HepG2 (cell line): ENCODE results near the gene RASSF7. TPM values are rescaled to one million over a fixed set of nuclear protein-coding genes. Genes with fewer than 3 reads are reported as not detected.

ENCODE experiments used
- CBX5 ChIP-seq: sonication (generic); formaldehyde crosslinking; IDR thresholded peaks from 2 replicates; pipeline ENCODE4 v1.4.0; 2020; ENCODE audit warnings: missing genetic modification reagents, borderline replicate concordance
- CEBPG ChIP-seq: IDR thresholded peaks from 2 replicates; pipeline ENCODE4 v1.6.1; 2016
- GABPB1 ChIP-seq: IDR thresholded peaks from 2 replicates; pipeline ENCODE4 v1.6.1; 2016; ENCODE audit warnings: mild to moderate bottlenecking, missing genetic modification reagents, moderate library complexity, missing compliant biosample characterization
- HNRNPL ChIP-seq: fragments of 200-400 bp; formaldehyde crosslinking; IDR thresholded peaks from 2 replicates; pipeline ENCODE4 v1.6.1; 2017; ENCODE audit warnings: mild to moderate bottlenecking, low read depth, low read length
- LBX2 ChIP-seq: sonication (generic); formaldehyde crosslinking; IDR thresholded peaks from 2 replicates; pipeline ENCODE4 v1.5.0; 2020; ENCODE audit warnings: missing genetic modification reagents, mild to moderate bottlenecking, borderline replicate concordance
- MXD3 ChIP-seq: IDR thresholded peaks from 2 replicates; pipeline ENCODE4 v1.6.1; 2016; ENCODE audit warnings: mild to moderate bottlenecking, missing biosample characterization, missing genetic modification reagents
- POGZ ChIP-seq: sonication (generic); formaldehyde crosslinking; IDR thresholded peaks from 2 replicates; pipeline ENCODE4 v1.4.0; 2020; ENCODE audit warnings: mild to moderate bottlenecking, missing genetic modification reagents
- SKIL ChIP-seq: sonication (generic); formaldehyde crosslinking; IDR thresholded peaks from 2 replicates; pipeline ENCODE4 v1.8.0; 2022; ENCODE audit warnings: missing genetic modification reagents, mild to moderate bottlenecking, moderate library complexity, borderline replicate concordance
- SP1 ChIP-seq, 2 experiments: fragments of 450-650 bp in 1 of 2; sonication (generic) in 1 of 2; formaldehyde crosslinking in 1 of 2; IDR thresholded peaks; 2 replicates each; pipeline versions ENCODE4 v1.4.0 to v1.6.1; 2016 to 2020; ENCODE audit warnings: missing genetic modification reagents in 1 of 2
- SP4 ChIP-seq: sonication (generic); formaldehyde crosslinking; IDR thresholded peaks from 2 replicates; pipeline ENCODE4 v1.8.1; 2023; ENCODE audit warnings: mild to moderate bottlenecking, missing genetic modification reagents
- SP5 ChIP-seq: IDR thresholded peaks from 2 replicates; pipeline ENCODE4 v1.6.1; 2016; ENCODE audit warnings: low read depth, borderline replicate concordance
- SRSF4 ChIP-seq: fragments of 200-400 bp; formaldehyde crosslinking; IDR thresholded peaks from one replicate; pipeline ENCODE4 v1.6.1; 2018; ENCODE audit warnings: mild to moderate bottlenecking, low read depth, low read length, moderate library complexity; ENCODE audit not compliant: poor library complexity, severe bottlenecking
- ZFY ChIP-seq: sonication (generic); formaldehyde crosslinking; IDR thresholded peaks from 2 replicates; pipeline ENCODE4 v1.4.0; 2020; ENCODE audit warnings: missing genetic modification reagents
- ZIK1 ChIP-seq: sonication (generic); formaldehyde crosslinking; IDR thresholded peaks from 2 replicates; pipeline ENCODE4 v1.5.0; 2020; ENCODE audit warnings: mild to moderate bottlenecking, low read depth, missing genetic modification reagents, borderline replicate concordance
- ZNF3 ChIP-seq: IDR thresholded peaks from 2 replicates; pipeline ENCODE4 v1.7.0; 2017; ENCODE audit warnings: inconsistent platforms
- ZNF44 ChIP-seq: sonication (generic); formaldehyde crosslinking; IDR thresholded peaks from 2 replicates; pipeline ENCODE4 v1.5.1; 2020; ENCODE audit warnings: mild to moderate bottlenecking, missing genetic modification reagents
- ZNF550 ChIP-seq: sonication (generic); formaldehyde crosslinking; IDR thresholded peaks from 2 replicates; pipeline ENCODE4 v1.4.0; 2020; ENCODE audit warnings: mild to moderate bottlenecking, missing genetic modification reagents, borderline replicate concordance
- ZNF749 ChIP-seq: sonication (generic); formaldehyde crosslinking; IDR thresholded peaks from 2 replicates; pipeline ENCODE4 v1.8.0; 2022; ENCODE audit warnings: mild to moderate bottlenecking, missing genetic modification reagents, moderate library complexity, borderline replicate concordance
- ZNF75D ChIP-seq: sonication (generic); formaldehyde crosslinking; IDR thresholded peaks from 2 replicates; pipeline ENCODE4 v1.8.1; 2023; ENCODE audit warnings: missing genetic modification reagents, mild to moderate bottlenecking, borderline replicate concordance
- ZNF781 ChIP-seq: sonication (generic); formaldehyde crosslinking; IDR thresholded peaks from 2 replicates; pipeline ENCODE4 v1.5.1; 2020; ENCODE audit warnings: borderline replicate concordance, mild to moderate bottlenecking, missing genetic modification reagents; ENCODE audit errors: not compliant biosample characterization
- ZSCAN12 ChIP-seq: sonication (generic); formaldehyde crosslinking; IDR thresholded peaks from 2 replicates; pipeline ENCODE4 v1.9.0; 2021; ENCODE audit warnings: mild to moderate bottlenecking, missing genetic modification reagents
- polyA plus RNA-seq, 8 experiments: library from polyadenylated mRNA; depleted of rRNA in 3 of 8; stranded (reverse) in 7 of 8; unstranded in 1 of 8; fragments of >200 nt; fragmentation: Illumina TruSeq in 4 of 8; extraction: Trizol in 4 of 8; gene quantifications; 2 replicates each; pipeline versions ENCODE4 v1.2.1 to v1.2.3, GENCODE V29; 2011 to 2016; ENCODE audit warnings: low read depth in 4 of 8, missing spikeins in 1 of 8, mixed read lengths in 1 of 8; ENCODE audit not compliant: insufficient read depth in 1 of 8
- total RNA-seq, 5 experiments: library from RNA; depleted of rRNA; stranded (reverse); fragments of >200 nt; fragmentation: Illumina TruSeq; extraction: Trizol; gene quantifications; 2 replicates each; pipeline ENCODE4 v1.2.3, GENCODE V29; 2016; ENCODE audit warnings: low read depth in 1 of 5
- TF ChIP-seq, protein P1 (sequence below): sonication (generic); formaldehyde crosslinking; IDR thresholded peaks from 2 replicates; pipeline ENCODE4 v1.9.0; 2022; ENCODE audit warnings: missing genetic modification reagents, mild to moderate bottlenecking, borderline replicate concordance

The RASSF7 gene
- total and polyA plus RNA-seq, 2 of the 13 experiments (the other 11 are each of a cell fraction or from before 2014, with no cell fraction given) = 20.2 to 28.6 TPM

GRCh38 chr11:535519-536454 is 25.0 kb upstream of the RASSF7 start, which contains the start of gene HRAS (continued):
- TF ChIP-seq ZNF781 (CRISPR knock-in tag) = no peak
- no peak for TF ChIP-seq ZNF749
- TF ChIP-seq SP4 (CRISPR knock-in tag) = peak; percentile 93
- no peak for TF ChIP-seq HNRNPL
- no peak for TF ChIP-seq SKIL (CRISPR knock-in tag)
- TF ChIP-seq ZSCAN12 = peak; percentile 72; the same call in 1 of the 2 replicates
- 0 out of 2 replicates have a peak, but pooled peaks have one; percentile 49 for TF ChIP-seq ZNF550 (CRISPR knock-in tag)
- no peak for TF ChIP-seq LBX2 (CRISPR knock-in tag)
- no peak for TF ChIP-seq CBX5 (CRISPR knock-in tag)
- TF ChIP-seq ZNF44 (CRISPR knock-in tag) = no peak
- no peak for TF ChIP-seq CEBPG (CRISPR knock-in tag)
- TF ChIP-seq POGZ (CRISPR knock-in tag) = 0 out of 2 replicates have a peak, but pooled peaks have one; percentile 14
- TF ChIP-seq MXD3 (CRISPR knock-in tag) = peak; percentile 62; the same call in 1 of the 2 replicates
- no peak for TF ChIP-seq ZNF75D (CRISPR knock-in tag)
- TF ChIP-seq SP5 = peak; percentile 25; the same call in 1 of the 2 replicates
- TF ChIP-seq ZIK1 (CRISPR knock-in tag) = 0 out of 2 replicates have a peak, but pooled peaks have one; percentile 38
- peak; percentile 93 for TF ChIP-seq GABPB1 (CRISPR knock-in tag)
- TF ChIP-seq SRSF4 = no peak
- no peak for TF ChIP-seq SP1 (IDR thresholded peaks at IDR 0.05)
- TF ChIP-seq SP1 (CRISPR knock-in tag; IDR thresholded peaks at IDR 0.05) = peak; percentile 70
- TF ChIP-seq ZFY (CRISPR knock-in tag) = peak; percentile 89
- TF ChIP-seq, protein P1, sequence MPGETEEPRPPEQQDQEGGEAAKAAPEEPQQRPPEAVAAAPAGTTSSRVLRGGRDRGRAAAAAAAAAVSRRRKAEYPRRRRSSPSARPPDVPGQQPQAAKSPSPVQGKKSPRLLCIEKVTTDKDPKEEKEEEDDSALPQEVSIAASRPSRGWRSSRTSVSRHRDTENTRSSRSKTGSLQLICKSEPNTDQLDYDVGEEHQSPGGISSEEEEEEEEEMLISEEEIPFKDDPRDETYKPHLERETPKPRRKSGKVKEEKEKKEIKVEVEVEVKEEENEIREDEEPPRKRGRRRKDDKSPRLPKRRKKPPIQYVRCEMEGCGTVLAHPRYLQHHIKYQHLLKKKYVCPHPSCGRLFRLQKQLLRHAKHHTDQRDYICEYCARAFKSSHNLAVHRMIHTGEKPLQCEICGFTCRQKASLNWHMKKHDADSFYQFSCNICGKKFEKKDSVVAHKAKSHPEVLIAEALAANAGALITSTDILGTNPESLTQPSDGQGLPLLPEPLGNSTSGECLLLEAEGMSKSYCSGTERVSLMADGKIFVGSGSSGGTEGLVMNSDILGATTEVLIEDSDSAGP (CRISPR knock-in tag) = peak; percentile 68; the same call in 1 of the 2 replicates
- TF ChIP-seq ZNF3 (CRISPR knock-in tag) = no peak
